Anterior cingulate cortex (tissue), 58 donors: ENCODE results near the gene DMD.
"Not testable (repeated sequence)": the region's sequence is repeated elsewhere in the genome, so short reads cannot be mapped to it uniquely, and the experiment has no call there.

ENCODE experiments used
- DNase-seq, 58 donors: peaks; one replicate each; lab custom pipeline; 2025; lab: John Stamatoyannopoulos, UW

DMD gene

DNA sequence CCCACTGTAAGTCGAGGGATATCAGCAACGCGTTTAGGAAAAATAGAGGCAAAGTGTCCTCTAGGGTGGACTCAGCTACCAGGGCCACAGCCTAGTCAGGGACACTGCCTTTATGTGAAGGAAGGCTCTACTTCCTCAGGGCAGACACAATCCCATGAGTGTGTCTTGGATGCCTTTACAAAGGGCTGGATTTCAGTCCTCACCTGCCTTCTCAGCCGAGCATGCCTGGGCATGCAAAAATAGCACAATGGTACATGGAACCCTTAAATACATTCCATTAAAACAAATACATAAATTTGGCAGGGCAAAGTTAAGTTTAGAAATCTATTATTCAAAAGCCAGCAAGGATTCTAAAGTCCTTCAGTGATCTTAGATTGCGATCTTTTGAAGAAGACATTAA is 51.1 kb downstream of the DMD start:
- no peak for DNase-seq

- no peak for DNase-seq
These were observed 55.1 kb downstream of the DMD start for GRCh38 chrX:33156152-33156726.

DNA sequence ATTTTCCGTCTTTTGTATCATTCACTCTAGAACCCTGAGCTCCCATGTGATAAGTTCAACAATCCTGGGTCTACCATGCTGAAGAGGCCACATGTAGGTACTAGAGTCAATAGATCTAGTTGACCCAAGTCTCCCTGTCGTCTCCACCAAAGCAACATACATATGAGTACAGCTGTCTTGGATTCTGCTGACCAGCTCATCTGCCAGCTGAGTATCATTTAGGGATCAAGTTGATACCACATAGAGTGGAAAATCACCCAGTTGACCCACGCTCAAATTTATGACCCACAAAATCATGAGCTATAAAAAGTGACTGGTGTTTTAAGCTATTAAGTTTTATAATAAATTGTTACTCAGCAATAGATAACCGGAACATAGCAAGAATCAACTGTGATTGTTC is 61.8 kb downstream of the DMD start:
- no peak for DNase-seq

GRCh38 chrX:33149085-33149484 is 62.3 kb downstream of the DMD start:
- no peak for DNase-seq

GRCh38 chrX:33142331-33142730 is 69.0 kb downstream of the DMD start:
- no peak for DNase-seq

DNA sequence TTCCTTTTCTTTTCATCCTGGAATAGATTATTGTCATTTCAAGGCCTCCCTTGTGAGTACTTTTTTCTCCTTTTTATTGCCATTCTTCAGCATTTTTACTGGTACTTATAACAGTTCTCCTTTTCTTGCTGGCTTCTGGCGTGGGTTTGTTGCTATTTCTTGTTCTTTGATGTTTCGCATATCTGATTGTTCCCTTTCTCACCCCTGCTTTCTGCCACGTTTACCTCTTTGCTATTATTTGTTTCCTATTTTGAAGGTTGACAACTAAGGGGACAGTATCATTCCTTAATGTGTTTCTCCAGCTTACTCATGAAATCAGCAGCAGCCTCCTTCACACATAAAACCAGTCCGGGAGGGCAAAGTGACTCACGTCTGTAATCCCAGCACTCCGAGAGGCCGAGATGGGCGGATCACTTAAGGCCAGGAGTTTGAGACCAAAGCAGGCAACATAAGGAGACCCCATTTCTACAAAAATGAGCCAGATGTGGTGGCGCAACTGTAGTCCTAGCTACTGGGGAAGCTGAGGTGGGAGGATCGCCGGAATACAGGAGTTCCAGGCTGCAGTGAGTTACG is 72.6 kb downstream of the DMD start:
- DNase-seq = no peak

- DNase-seq = no peak
These were observed 77.2 kb downstream of the DMD start for GRCh38 chrX:33134164-33134563.

DNA sequence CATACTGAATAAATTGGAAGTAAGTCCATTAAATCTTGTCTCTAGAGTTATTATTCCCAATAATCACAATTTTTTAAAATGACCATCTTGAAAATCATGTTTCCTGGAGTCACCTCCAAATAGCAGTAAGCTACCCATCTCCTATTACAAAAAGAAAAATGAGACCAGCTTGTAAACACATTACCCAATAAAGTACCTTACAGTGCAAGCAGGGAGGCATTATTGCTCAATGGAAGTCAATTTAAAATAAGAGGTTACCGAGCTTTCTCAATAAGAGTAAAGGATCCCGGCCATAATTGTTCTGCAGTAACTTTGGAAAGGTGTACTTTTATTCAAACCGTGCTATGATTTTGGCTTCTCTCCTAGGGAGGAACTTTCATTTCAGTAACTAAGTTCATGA is 78.0 kb downstream of the DMD start:
- no peak for DNase-seq

DNA sequence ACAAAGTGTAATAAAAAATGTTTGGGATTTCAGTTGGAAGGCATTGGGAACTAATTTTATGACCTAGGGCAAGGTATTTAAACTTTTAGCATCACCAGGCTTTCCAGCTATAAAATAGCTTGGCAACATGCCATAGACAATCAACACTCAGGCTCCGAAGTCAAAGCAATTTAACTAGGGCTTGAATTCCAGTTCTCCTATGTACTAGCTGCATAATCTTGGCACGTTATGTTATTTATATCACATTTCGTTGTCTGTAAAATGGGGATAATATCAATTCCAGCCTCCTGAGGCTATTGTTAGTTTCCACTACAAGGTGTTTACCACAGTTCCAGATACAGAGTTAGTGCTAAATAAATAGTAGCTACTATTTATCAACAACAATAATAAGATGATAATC is 78.8 kb downstream of the DMD start:
- DNase-seq = no peak

GRCh38 chrX:33129607-33130006 is 81.7 kb downstream of the DMD start:
- no peak for DNase-seq

- no peak for DNase-seq
These were observed 83.1 kb downstream of the DMD start for GRCh38 chrX:33128048-33128805.

GRCh38 chrX:33126469-33126868 is 84.9 kb downstream of the DMD start:
- DNase-seq = no peak

DNA sequence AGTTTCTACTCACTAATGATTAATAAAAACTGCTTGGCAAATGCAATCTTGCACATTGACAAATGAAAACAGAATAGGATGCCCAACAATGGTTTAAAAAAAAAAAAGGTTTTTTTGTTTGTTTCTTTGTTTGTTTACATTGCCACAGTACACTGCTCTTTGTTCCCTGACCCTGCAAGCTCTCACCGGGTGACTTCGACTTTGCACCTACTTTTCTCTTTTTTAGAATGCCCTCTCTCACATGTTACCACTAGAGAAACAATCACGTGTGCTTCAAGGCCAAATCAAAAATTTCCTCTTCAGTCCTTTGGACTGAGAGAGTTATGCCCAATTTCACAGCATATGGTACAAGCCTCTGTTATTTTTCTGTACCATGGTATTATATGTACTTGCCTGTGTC is 101.5 kb downstream of the DMD start:
- no peak for DNase-seq

DNA sequence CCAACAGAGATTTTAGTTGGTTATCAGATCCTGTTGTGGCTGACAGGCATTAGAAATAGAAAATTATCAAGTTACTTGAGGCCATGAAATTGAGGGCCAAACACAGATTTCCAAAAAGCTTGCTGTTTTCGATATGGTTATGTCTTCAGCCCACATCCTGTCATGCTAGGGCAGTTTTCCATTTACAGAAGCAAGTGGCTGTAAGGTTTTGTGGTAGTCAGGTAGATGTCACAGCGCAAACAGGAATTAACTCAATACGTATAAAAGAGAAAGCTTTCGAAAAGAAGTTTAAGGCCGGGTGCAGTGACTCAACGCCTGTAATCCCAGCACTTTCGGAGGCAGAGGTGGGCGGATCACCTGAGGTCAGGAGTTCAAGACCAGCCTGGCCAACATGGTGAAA is 104.6 kb downstream of the DMD start:
- DNase-seq = no peak

DNA sequence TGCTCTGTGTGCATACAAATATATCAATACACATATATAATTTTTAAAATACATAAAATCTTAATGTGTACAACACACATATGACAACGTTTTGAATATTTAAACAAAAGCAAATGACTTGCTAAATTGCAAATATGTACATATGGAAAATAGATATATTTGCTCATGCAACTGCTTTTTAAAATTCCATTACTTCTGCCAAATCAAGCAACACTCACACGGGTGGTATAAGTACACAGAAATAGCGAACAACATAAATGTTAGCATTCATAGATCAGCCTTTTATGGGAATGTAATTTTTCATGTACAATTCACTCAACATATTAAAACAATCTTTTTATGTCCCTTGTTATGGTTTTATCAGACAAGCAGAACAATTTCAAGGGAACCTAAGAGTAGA is 116.3 kb downstream of the DMD start:
- no peak for DNase-seq

- DNase-seq = no peak
These were observed 123.9 kb downstream of the DMD start for GRCh38 chrX:33087411-33087810.

- no peak for DNase-seq
These were observed 124.5 kb downstream of the DMD start for GRCh38 chrX:33086886-33087285.

- no peak for DNase-seq
These were observed 129.0 kb downstream of the DMD start for GRCh38 chrX:33082371-33082770.

- no peak for DNase-seq
These were observed 133.1 kb downstream of the DMD start for GRCh38 chrX:33078273-33078672.

GRCh38 chrX:33073660-33074059 is 137.7 kb downstream of the DMD start:
- DNase-seq = not testable (repeated sequence)

DNA sequence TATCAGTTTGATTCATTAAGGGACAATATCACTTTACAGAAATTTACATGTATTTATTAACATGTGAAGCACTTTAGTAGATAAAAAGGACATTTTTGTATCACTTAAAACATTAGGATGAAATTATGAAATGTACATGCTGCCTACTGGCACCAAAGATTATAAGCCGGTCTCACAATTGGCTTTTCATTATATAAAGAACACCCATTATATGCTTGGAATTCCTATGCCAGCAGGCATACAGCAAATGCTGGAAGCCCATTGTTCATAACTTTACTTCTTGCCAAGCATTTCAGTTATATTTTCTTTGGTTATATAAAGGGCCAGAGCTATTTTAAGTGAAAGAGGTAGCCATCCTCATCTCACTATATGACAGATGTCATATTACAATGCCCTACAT is 145.9 kb downstream of the DMD start:
- no peak for DNase-seq

DNA sequence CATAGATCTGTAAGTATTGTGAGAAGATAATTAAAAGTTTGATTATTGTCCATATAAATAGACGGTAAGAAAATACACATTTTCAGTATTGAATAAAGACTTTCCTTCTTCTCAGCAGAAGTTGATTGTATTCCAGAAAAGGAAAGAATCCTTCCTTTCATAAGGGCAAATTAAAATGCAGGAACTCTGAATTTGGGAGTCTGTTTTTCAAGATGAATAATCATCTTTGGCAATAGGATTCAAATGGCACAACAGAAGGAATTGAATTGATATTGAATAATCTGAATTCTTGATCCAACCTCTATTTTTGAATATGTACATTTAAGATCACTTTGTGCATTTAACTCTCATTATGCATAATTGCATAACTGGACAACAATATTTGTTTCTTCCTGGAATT is 149.3 kb downstream of the DMD start:
- DNase-seq = no peak
